LoVo (cell line): ENCODE measurements around the gene RASAL1.

ENCODE experiments used
- DNase-seq: peaks from one replicate; pipeline ENCODE4 v3.0.0-alpha.2; 2016; ENCODE audit warnings: low spot score

RASAL1 gene

DNA sequence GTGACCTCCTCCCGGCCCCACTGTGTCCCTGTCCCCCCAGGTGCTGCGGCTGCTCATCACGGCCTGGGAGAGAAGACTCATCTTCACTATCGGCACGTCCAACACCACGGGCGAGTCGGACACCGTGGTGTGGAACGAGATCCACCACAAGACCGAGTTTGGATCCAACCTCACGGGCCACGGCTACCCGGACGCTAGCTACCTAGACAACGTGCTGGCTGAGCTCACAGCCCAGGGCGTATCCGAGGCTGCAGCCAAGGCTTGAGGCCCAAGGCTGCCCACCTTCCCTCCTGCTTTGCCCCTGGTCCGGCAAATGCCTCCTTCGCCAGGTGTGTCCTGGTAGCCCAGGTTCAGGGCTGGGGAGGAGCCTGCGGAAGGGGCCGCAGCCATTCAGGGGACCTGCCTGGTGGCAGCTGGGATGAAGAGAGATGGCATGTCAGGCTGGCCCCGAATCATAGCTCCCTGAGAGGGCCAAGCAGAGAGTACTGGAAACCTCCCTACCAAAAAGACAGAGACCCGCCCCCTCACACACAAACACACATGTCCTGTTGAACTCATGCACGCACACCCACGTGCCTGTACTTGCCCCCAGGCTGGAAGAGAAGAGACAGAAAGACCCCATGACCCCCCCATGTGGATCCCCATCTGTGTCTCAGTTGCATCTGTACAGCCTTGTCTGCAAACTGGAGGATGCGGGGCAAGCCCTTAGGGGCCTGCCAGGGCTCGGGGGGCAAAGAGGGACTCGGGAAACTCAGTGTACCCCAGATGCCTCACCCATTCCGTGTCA is 38.7 kb downstream of the RASAL1 start:
- no peak for DNase-seq

DNA sequence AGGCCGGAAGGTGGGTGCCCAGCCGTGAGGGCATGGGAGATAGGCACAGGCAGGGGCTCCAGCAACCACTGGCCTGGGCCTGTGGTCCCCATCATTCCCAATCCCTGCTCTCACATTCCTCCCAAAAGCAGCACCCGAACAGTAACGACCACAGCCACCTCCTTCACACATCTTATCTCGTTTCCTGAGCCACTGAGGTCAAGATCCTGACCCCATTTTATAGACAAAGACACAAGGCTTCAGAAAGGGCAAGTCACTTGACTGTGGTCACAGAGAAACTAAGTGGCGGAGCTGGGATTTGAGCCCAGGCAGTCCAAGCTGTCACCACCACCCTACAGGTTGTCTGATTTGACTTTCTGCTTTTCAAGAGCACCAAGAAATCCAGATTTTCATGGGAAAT is 40.2 kb downstream of the RASAL1 start:
- DNase-seq = no peak

DNA sequence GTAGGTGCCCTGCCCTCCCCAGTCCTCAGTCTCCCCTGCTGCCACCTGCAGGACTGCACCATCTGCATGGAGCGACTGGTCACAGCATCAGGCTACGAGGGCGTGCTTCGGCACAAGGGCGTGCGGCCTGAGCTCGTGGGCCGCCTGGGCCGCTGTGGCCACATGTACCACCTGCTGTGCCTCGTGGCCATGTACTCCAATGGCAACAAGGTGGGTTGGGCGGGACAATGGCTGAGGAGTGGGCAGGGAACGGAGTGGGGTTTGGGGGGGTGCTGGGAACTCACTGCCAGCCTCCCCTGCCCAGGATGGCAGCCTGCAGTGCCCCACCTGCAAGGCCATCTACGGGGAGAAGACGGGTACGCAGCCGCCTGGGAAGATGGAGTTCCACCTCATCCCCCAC is 40.8 kb downstream of the RASAL1 start:
- no peak for DNase-seq

DNA sequence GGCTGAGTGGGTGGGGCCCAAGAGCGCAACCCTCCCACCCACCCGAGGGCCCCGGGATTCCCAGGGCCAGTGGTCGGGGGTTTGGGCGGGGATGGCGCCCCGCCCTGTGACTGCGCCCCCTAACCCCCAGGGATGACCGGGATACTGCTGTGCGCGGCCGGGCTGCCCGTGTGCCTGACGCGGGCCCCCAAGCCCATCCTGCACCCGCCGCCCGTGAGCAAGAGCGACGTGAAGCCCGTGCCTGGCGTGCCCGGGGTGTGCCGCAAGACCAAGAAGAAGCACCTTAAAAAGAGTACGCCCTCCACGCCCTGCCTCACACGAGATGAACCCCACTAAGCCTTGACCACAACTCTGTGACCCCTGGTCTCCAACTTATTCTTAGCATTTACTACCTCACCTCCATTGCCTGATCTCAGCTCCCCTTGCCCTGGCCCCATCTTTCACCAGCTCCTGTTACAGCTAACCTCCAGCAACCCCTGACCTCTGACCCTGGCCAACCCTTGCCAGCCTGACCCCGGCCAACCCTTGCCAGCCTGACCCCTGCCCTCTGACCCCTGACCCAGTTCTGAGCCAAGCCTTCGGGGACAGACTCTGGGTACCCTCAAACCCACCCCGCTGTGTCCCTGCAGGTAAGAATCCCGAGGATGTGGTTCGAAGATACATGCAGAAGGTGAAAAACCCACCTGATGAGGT is 42.0 kb downstream of the RASAL1 start:
- no peak for DNase-seq

DNA sequence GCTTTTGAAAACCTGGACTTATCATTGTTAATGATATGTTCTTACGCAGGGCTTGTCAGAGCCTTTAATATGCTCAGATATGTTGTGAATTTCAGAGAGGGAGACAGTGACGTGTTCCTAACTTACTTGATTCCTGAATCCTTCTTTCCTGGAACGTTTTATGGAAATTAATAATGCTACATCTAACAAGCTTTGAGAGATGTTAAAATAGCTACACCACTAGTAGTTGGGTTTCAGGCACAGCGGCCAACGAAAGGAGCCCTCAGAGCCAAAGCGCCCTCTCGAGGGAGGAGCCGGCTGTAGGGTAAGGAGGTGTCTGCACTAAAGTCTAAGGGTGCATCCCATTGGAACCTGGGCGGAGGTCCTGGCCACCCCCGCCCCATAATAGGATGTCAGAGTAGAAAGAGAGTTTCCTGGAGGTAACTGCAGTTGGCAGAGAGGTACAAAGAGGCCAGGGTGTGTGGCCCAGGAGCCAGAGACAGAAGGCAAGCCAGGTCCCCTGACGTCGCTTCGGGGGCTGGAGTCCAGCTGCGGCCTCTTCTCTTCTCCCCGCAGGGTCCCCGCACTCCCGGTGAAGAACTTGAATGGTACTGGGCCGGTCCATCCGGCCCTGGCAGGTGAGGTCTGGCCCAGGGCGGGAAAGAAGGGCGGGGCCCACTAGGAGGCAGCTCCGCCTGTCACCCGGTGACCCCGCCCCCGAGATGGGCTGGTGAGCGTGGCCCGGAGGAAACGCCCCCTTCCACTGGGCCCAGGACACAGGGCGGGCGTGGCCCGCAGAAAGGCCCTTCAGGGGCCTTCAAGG is 42.8 kb downstream of the RASAL1 start:
- peak; percentile 50 for DNase-seq

DNA sequence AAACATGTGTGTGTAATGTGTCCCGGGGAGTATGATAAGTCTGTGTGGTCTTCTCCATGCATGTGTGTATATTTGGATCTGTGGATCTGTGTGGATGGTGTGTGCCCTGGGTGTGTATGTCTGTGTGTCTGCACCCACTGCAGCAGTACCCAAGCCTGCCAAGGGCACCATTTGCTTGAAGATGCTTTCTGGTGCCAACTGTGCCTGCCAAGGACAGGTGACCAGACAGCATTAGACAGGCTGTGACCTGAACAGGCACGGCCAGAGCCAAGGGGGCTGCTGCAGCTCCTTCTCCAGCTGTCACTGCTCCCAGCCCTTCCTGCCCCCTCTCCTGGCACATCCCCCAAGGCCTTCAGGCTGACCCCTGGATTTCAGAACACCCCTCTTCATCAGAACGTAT is 44.1 kb downstream of the RASAL1 start:
- DNase-seq = no peak

DNA sequence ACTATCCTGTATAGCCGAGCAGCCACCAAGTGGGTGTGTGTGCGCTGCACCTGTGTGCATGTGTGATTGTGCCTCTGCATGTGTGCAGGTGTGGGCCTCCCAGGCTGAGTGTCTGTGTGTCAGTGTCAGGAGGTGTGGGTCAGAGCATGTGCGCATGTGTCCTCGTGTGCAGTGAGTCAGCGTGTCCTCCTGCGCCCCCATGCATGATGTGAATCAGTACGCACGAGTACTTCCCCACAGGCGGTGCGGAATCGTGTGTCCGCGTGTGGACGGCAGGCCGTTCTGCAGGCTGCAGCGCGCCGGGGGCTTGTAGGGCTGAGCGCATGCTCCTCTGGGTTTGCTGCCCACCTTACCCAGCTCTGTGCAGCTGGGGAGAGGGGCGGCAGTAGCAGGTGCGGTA is 44.8 kb downstream of the RASAL1 start:
- no peak for DNase-seq

DNA sequence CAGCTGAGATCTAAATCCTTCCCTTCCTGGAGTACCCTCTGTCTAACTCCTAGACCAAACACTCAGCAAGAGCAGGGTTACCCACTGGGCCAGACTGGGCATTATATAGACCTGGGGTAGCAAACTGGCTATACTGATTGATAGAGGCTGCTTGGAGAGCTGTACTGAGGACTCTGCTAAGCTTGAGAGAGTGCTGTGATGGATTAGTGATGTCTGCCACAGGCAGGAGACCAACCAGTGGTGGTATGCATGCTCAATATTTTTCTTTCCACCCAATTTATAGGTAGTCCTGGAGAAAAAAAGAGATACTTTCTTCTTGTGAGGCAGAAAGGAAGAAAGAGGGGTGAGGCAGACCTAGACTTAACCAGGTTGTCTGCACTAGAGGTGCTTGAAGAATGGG is 45.7 kb downstream of the RASAL1 start:
- no peak for DNase-seq

DNA sequence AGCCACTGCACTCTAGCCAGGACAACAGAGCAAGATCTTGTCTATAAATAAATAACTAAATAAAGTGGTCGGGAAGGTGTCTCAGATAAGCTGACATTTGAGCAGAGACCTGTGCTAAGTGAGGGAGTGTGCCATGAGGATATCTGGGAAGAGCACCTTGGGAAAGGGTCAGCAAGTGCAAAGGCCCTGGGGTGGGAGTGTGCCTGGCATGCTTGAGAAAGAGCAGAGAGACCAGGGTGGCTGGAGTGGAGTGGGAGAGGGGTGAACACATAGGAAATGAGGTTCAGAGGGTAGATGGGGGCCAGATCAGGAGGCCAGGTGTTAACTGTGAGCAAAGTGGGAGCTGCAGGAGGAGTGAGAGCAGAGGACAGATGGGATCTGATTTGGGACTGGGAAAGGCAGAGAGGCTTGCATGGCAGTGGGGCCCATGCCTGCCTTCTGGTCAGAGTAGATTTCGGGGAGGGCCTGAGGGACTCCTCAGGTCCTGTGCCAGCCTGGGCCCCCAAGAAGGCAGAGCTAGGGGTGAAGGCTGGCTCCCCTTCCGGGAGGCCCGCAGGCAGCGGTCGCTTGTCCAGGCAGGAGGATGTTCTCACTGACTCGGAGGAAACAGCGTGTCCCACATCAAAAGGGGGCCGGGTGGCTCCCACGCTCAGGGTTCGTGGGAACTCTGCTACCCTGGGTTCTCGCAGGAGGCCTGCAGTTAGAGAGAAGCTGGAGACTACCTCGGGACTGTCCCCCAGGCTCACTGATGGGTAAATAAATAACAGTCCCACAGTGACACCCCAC is 46.4 kb downstream of the RASAL1 start:
- no peak for DNase-seq

DNA sequence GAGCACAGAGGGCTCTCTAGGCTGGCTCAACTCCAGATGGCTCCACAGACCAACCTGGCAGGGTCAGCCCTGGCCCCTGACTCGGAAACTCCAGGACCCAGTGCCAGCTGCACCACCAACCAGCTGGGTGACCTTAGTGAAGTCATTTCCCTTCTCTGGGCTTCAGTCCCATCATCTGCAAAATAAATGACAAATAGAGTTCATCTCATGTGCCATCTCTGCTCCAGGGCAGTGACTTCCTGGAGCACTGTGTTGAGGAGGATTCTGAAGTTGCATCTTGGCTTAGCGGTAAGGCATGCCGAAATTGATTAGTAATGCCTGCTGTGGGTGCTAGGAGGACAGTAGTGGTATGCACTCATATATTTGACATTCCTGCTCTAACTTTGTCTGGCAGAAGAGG is 47.5 kb downstream of the RASAL1 start:
- DNase-seq = no peak

DNA sequence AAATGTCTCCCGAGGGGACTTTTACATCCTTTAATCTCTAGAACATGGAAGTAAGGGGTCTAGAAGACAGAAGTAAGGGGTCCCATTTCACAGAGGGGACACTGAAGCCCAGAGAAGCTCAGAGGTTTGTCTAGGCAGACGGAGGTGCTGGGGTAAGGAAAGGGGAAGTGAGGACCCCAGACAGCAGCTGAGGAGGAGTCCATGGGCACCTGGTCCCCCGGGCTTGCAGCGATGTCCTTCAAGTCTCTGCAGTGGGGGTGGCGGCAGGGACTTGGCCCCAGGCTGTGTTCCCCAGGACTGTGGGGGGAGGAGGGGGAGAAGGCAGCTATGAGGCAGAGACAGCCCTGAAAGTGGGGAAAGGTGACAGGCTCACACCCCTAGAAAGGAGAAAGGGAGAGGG is 48.4 kb downstream of the RASAL1 start:
- no peak for DNase-seq

DNA sequence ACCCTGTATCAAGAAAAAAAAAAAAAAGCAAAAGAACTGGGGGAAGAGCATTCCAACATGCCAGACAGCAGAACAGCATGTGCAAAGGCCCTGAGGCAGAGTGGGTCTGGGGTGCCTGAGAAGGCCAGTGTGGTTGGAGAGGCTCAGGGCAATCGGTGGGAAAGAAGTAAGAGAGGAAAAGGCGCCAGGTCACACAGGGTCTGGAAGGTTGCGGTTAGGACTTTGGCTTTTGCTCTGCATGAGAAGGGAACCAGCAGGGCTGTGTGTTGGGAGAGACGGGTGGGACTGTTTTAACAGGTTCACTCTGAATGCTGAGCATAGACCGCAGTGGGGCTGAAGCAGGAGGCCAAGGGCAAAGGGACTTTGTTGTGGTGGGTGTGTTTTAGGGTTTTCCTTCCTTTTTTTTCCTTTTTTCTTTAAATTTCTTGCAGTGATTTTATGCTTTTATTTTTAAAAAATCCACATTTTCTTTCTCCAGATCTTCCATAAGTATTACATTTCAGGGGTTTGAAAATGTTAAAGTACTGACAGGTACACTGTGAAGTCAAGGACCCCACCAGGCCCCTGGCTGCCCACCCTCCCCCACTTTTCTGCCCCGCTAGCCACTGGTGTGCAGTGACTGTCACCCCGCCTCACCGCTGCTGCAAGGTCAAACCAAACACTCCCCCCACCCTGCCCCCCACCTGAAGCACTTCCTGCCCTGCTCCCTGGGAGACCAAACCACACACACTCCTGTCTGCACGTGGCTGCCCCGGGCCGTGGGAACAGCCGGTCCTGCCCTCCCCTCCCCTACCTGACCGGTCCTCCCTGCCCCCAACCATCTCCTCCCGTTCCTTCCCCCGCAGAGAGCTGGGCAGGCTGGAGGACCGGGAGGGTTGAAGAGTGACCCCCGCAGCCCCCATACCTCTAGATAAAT is 49.1 kb downstream of the RASAL1 start:
- DNase-seq = no peak

DNA sequence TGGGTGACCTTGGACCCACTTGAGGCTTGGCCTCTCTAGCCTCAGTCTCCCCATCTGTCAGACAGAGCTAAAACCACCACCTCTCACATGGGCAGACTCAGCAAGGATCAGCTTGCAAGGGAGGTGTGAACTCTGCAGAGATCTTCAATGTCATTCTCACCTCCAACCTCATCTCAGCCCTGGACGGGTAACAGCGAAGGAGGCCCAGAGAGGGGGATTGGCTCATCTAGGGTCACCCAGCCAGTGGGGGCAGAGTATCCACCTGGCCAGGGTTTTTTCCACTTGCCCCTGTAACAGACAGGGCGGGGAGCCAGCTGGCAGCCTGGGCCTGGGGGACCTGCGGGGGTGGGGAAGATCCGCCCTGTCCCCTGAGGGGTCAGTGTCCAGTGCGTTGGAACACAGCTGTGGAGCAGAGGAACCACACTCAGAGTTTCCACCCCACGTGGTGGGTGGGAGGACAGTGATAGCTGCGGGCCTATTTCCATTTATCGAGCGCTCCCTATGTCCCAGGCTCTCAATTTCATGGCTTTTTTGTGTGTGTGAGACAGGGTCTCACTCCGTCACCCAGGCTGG is 51.6 kb downstream of the RASAL1 start:
- no peak for DNase-seq

DNA sequence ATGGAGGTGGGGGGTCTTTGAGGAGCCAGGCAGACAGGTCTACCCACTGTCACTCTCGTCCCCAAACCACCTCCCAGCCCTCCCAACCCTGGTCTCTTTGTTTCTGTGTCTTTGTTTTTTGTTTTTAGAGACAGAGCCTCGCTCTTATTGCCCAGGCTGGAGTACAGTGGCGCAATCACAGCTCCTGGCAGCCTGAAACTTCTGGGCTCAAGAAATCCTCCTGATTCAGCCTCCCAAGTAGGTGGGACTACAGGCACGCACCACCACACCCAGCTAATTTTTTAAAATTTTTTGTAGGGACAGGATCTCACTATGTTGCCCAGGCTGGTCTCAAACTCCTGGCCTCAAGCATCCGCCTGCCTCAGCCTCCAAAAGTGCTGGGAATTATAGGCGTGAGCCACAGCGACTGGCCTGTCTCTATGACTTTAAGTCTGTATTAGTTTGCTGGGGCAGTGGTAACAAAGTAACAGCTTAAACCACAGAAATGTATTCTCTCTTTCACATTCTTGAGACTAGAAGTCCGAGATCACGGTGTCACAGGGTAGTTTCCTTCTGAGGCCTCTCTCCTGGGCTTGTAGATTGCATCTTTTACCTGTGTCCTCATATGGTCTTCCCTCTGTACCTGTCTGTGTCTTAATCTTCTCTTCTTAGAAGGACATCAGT is 52.9 kb downstream of the RASAL1 start:
- DNase-seq = no peak

DNA sequence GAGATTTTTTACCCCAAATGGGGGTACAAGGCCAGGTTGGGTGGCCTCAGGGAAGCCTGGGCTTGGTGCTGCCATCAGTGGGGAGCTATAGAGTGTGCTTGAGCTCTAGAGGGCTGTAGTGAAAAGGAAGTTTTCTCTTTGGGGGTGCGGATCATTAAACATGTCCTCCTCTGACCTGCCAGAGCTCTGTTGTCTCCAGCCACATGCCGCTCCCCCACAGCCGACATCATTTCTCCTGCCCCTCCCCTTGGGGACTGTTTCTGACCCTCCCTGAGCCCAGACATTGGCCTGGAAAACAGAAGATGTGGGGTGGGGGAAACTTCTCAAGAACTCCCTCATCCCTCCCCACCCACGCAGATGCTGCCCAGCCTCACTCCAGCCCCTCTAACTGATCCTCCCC is 53.7 kb downstream of the RASAL1 start:
- DNase-seq = no peak

DNA sequence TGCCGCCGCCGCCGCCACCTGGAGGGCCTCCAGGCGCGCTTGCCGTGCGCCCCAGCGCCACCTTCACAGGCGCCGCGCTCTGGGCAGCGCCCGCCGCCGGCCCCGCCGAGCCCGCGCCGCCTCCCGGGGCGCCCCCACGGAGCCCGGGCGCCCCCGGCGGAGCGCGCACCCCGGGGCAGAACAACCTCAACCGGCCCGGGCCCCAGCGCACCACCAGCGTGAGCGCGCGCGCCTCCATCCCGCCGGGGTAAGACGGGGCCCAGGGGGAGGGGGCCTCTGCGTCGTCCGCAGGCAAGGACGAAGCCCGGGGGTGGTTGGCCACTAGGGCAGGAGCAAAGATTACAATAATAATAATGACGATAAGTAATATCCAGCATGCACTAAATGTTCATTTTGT is 57.7 kb downstream of the RASAL1 start:
- DNase-seq = no peak

DNA sequence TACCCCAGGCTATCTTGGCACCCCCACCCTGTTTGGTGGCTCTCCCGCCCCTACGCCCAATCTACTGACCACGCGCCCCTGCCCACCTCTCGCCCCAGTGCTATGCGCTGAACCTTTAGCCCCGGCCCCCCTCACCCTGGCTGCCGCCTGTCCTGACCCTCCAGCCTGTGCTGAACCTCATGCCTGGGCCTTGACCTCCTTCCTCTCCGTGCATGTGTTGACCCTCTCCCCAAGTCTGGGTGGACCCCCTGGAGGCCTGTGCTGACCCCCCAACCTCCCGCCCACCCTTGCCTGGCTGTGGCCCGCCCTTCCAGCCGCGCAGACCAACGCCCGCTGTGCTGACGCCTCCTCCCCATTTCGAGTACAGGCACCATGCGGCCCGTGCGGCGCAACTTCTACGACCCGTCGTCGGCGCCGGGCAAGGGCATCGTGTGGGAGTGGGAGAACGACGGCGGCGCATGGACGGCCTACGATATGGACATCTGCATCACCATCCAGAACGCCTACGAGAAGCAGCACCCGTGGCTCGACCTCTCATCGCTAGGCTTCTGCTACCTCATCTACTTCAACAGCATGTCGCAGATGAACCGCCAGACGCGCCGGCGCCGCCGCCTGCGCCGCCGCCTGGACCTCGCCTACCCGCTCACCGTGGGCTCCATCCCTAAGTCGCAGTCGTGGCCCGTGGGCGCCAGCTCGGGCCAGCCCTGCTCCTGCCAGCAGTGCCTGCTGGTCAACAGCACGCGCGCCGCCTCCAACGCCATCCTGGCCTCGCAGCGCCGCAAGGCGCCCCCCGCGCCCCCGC is 58.3 kb downstream of the RASAL1 start:
- DNase-seq = no peak

DNA sequence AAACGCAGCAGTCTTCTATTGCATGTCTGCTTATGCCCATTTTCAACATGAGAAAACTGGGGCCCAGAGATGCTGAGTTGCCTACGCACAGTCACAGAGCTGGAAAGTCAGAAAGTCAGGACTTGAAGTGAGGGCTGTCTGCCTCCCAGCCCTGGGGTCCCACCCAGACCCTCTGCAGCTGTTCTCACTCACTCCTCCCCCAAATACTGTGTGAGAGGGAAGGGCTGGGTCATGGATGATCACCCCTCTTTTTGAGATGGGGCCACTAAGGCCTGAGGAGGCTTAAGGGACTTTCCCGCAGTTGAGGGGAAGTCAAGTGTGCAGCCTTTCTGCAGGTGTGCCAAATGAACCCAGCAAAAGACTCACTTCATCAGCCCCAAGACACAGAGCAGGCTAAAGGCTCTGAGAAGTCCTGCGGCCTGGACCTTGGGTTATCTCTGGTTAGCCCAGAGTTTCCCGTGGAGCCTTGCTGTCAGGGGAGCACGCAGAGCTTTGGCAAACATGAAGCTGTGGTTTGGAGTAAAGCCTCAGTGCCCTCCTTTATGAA is 60.4 kb downstream of the RASAL1 start:
- DNase-seq = no peak

DNA sequence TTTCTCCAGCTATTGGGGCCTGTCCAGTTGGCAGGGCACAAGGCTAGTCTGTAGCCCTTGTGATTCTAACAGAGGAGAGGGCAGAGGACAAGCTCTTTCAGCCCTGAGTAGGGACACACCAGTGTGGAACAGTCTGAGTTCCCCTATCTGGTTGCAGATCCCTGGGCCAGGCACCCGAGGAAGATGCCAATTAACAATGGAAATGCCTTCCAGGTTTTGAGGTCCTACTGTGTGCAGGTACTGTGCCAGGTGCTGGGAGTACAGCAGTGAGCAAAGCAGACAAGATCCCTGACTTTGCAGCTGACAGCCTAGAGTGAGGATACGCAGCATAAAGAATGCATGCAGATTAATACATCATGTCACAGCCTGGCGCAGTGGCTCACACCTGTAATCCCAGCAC is 62.0 kb downstream of the RASAL1 start:
- DNase-seq = no peak
